ENCODE results near the gene BRME1. TPM values are rescaled to one million over a fixed set of nuclear protein-coding genes. Genes with fewer than 3 reads are reported as not detected.

Gene BRME1
- polyA plus RNA-seq, 1 donor from 2014 or later: 6.2 TPM

DNA sequence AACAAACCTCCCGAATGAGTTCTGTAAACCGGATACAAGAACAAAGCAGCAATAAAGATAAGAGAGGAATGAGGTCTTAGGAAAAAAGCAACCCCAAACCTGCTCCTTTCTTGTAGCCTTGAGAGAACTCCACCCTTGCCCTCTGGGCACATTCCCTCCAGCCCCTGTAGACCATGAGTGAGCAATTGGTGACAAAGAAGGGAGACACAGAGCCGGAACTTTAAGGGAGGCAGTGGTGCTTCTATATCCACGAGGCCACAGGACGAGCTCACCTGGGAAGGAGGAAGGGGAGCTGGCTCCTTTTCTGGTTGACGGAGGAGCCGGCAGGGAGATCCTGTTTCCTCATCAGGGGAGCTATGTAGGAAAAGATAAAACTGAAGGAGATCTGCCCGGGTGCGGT, 13.0 kb downstream of the BRME1 start:
- no peaks in the 10 kb centered on the region for H3F3A ChIP-seq (ENCODE audit: insufficient read depth, low read length, poor library complexity, severe bottlenecking)
- no peaks in the 10 kb centered on the region for H3K27me3 ChIP-seq (ENCODE audit: insufficient read depth, low read depth, low read length)
- no peak overlapping the region for H3K4me2 ChIP-seq (ENCODE audit: low read length)
- H3K9me3 ChIP-seq (ENCODE audit: low read length): no peaks in the 10 kb centered on the region
- no peak overlapping the region for H3K9ac ChIP-seq (ENCODE audit: low read length)
- no peaks in the 10 kb centered on the region for H3K79me2 ChIP-seq (replicated peaks; ENCODE audit: insufficient read depth, low read length)
- TF ChIP-seq, protein P1, sequence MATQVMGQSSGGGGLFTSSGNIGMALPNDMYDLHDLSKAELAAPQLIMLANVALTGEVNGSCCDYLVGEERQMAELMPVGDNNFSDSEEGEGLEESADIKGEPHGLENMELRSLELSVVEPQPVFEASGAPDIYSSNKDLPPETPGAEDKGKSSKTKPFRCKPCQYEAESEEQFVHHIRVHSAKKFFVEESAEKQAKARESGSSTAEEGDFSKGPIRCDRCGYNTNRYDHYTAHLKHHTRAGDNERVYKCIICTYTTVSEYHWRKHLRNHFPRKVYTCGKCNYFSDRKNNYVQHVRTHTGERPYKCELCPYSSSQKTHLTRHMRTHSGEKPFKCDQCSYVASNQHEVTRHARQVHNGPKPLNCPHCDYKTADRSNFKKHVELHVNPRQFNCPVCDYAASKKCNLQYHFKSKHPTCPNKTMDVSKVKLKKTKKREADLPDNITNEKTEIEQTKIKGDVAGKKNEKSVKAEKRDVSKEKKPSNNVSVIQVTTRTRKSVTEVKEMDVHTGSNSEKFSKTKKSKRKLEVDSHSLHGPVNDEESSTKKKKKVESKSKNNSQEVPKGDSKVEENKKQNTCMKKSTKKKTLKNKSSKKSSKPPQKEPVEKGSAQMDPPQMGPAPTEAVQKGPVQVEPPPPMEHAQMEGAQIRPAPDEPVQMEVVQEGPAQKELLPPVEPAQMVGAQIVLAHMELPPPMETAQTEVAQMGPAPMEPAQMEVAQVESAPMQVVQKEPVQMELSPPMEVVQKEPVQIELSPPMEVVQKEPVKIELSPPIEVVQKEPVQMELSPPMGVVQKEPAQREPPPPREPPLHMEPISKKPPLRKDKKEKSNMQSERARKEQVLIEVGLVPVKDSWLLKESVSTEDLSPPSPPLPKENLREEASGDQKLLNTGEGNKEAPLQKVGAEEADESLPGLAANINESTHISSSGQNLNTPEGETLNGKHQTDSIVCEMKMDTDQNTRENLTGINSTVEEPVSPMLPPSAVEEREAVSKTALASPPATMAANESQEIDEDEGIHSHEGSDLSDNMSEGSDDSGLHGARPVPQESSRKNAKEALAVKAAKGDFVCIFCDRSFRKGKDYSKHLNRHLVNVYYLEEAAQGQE (IDR thresholded peaks at IDR 0.05; ENCODE audit: borderline replicate concordance): no peak
- TF ChIP-seq POLR2AphosphoS5 (IDR thresholded peaks at IDR 0.05): no peak
- no peak for TF ChIP-seq EP300 (conservative IDR thresholded peaks at IDR 0.05; ENCODE audit: poor library complexity, severe bottlenecking)
- TF ChIP-seq RAD21 (conservative IDR thresholded peaks at IDR 0.05): no peak
- no peak for TF ChIP-seq EZH2 (IDR thresholded peaks at IDR 0.05; ENCODE audit: borderline replicate concordance, insufficient read depth, low read length, poor library complexity, severe bottlenecking)
- TF ChIP-seq, protein P2, sequence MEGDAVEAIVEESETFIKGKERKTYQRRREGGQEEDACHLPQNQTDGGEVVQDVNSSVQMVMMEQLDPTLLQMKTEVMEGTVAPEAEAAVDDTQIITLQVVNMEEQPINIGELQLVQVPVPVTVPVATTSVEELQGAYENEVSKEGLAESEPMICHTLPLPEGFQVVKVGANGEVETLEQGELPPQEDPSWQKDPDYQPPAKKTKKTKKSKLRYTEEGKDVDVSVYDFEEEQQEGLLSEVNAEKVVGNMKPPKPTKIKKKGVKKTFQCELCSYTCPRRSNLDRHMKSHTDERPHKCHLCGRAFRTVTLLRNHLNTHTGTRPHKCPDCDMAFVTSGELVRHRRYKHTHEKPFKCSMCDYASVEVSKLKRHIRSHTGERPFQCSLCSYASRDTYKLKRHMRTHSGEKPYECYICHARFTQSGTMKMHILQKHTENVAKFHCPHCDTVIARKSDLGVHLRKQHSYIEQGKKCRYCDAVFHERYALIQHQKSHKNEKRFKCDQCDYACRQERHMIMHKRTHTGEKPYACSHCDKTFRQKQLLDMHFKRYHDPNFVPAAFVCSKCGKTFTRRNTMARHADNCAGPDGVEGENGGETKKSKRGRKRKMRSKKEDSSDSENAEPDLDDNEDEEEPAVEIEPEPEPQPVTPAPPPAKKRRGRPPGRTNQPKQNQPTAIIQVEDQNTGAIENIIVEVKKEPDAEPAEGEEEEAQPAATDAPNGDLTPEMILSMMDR (IDR thresholded peaks at IDR 0.05; ENCODE audit: poor library complexity, severe bottlenecking): no peak
- TF ChIP-seq TAF1 (IDR thresholded peaks at IDR 0.05; ENCODE audit: low read depth): no peak
- TF ChIP-seq MXI1 (conservative IDR thresholded peaks at IDR 0.05; ENCODE audit: poor library complexity, severe bottlenecking): no peak
- TF ChIP-seq SMC3 (conservative IDR thresholded peaks at IDR 0.05; ENCODE audit: poor library complexity): no peak
- H3K9me2 ChIP-seq (ENCODE audit: insufficient read depth, low read length): no peaks in the 10 kb centered on the region
- H3K4me3 ChIP-seq (ENCODE audit: low read length): no peak overlapping the region
- no peaks in the 10 kb centered on the region for H3K36me3 ChIP-seq (ENCODE audit: insufficient read depth, low read length)
- no peak overlapping the region for H2AFZ ChIP-seq (ENCODE audit: low read depth, low read length)
- no peak overlapping the region for H3K27ac ChIP-seq (ENCODE audit: low read length)
- no peaks in the 10 kb centered on the region for H4K20me1 ChIP-seq (ENCODE audit: insufficient read depth)

DNA sequence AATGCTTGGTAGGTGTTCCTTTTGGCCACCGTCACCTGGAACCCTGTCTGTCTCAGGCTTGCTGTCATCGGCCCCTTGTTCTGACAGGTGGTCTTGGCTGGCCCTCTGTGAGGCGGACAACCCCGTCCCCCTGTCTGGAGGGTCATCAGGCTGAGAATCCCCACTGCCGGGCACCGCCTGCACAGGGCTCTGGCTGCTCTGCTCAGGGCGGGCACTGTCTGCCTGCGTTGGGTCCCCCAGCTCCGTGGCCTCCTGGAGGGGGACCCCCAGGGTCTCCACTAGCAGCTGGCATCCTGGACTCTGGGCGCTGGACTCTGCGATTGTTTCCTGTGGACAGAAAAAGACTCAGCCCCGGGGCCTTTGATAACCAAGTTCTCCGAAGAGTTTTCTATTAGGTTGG, 15.8 kb downstream of the BRME1 start:
- no peak for TF ChIP-seq RAD21 (conservative IDR thresholded peaks at IDR 0.05)
- TF ChIP-seq EP300 (conservative IDR thresholded peaks at IDR 0.05; ENCODE audit: poor library complexity, severe bottlenecking): no peak
- no peak for TF ChIP-seq MXI1 (conservative IDR thresholded peaks at IDR 0.05; ENCODE audit: poor library complexity, severe bottlenecking)
- TF ChIP-seq TAF1 (IDR thresholded peaks at IDR 0.05; ENCODE audit: low read depth): no peak
- TF ChIP-seq, protein P1 (IDR thresholded peaks at IDR 0.05; ENCODE audit: borderline replicate concordance): no peak
- TF ChIP-seq SMC3 (conservative IDR thresholded peaks at IDR 0.05; ENCODE audit: poor library complexity): no peak
- TF ChIP-seq, protein P2 (IDR thresholded peaks at IDR 0.05; ENCODE audit: poor library complexity, severe bottlenecking): no peak
- TF ChIP-seq POLR2AphosphoS5 (IDR thresholded peaks at IDR 0.05): no peak
- no peak for TF ChIP-seq EZH2 (IDR thresholded peaks at IDR 0.05; ENCODE audit: borderline replicate concordance, insufficient read depth, low read length, poor library complexity, severe bottlenecking)
- Histone ChIP-seq H3K4me3 (ENCODE audit: low read length) (no peak overlapping the region), H3K9me2 (ENCODE audit: insufficient read depth, low read length) (no peaks in the 10 kb centered on the region), H3K36me3 (ENCODE audit: insufficient read depth, low read length) (no peaks in the 10 kb centered on the region), H3K9ac (ENCODE audit: low read length) (no peak overlapping the region), H2AFZ (ENCODE audit: low read depth, low read length) (no peak overlapping the region), H3K79me2 (replicated peaks; ENCODE audit: insufficient read depth, low read length) (no peaks in the 10 kb centered on the region), H3K27ac (ENCODE audit: low read length) (no peak overlapping the region), H3K27me3 (ENCODE audit: insufficient read depth, low read depth, low read length) (no peaks in the 10 kb centered on the region), H3F3A (ENCODE audit: insufficient read depth, low read length, poor library complexity, severe bottlenecking) (no peaks in the 10 kb centered on the region), H3K4me2 (ENCODE audit: low read length) (no peak overlapping the region), H3K9me3 (ENCODE audit: low read length) (no peaks in the 10 kb centered on the region), H4K20me1 (ENCODE audit: insufficient read depth) (no peaks in the 10 kb centered on the region)
